Measurements from ENCODE around the gene PKD2.
"Not testable (repeated sequence)": the region's sequence is repeated elsewhere in the genome, so short reads cannot be mapped to it uniquely, and the experiment has no call there.

Gene PKD2

DNA sequence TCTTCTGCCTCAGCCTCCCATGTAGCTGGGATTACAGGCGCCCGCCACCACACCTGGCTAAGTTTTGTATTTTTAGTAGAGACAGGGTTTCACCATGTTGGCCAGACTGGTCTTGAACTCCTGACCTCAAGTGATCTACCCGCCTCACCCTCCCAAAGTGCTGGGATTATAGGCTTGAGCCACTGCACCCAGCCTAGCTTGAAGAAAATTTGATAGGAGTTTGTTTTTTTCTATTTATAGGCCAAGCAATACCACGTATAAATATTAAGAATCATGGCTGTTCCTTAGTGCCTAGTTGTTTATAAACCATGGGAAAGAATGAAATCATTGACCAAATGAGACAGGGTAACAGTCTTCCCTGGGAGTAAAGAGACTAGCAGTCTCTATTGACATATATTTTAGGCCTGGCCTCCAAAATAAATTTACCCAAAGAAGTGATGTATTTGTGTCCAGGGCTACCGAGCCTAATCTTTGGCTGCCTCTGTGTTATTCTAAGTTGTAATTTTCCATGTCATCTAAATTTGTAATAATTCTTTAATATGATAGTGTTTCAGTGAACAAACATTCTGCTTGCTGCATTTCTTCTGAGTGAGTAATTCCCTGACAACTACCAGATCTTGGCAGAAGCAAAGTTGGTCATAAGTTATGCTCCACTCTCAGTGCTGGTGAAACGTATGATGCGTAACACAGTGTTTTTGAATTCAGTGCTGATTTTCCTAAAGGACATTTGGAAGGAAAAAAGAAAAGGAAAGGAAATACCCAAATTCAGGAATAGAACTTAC is 10.3 kb downstream of the PKD2 start:
- peak; percentile 92 for DNase-seq
- in situ Hi-C loops (cut with HindIII; ENCODE audit: low pct_ligation_motif_present, low pct_unique_long_range_greater_than_20kb, low sequenced_read_pairs): no loop called here

DNA sequence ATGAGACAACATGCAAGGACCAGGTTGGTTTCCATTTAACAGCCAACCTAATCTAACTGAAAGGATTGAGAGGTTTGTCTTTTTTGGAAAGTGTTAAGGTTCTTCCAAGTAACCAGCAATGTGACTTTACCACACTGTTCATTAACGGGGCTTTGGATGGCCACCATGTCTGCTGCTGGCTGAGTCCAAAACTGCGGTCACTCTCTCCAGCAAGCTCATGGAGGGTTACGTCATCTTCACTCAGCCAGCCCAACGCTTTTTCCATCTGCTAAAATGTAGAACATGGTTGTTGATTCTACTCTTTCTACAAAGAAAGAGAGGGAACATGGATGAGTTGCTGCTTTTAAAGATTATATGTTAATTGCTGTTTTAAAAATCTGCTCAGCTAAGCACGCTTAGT is 11.0 kb downstream of the PKD2 start:
- in situ Hi-C loops (cut with HindIII; ENCODE audit: low pct_ligation_motif_present, low pct_unique_long_range_greater_than_20kb, low sequenced_read_pairs): no loop called here
- peak; percentile 82 for DNase-seq

DNA sequence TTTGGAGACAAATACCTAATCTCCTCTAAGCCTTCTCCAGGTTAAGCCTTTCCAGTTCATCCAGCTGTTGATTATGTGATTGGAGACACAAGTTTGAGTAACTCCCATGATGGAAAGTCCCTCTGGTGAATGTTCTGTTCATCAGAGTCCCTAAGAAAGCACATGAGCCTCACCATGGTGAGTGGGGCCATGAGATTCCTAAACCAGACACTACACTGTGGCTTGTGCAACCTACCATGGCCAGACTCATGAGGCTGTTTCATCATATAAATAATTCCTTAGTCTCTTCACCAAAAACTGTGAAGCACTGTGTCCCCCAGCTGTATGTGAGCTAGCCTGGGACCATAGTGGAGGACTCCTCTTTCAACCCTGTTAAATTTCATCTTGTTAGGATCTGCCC is 14.4 kb downstream of the PKD2 start:
- in situ Hi-C loops (cut with HindIII; ENCODE audit: low pct_ligation_motif_present, low pct_unique_long_range_greater_than_20kb, low sequenced_read_pairs): no loop called here
- DNase-seq: no peak

DNA sequence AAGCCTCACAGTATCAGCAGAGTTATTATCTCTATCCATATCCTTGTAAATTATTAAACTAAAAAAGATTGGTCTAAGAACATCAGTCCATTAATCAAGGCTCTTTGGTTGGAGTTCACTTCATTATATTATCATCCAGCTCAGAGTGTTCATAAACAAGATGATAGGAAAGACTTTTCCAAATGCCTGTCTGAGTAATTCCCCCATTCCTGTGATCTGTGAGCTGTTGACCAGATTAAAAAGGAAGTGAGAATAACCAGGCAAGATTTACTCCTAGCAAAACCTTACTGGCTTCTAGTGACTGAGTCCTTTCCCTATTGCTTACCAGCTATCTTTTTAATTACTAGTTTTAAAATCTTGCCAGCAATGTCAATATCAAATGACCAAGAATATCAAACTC is 14.9 kb downstream of the PKD2 start:
- in situ Hi-C loops (cut with HindIII; ENCODE audit: low pct_ligation_motif_present, low pct_unique_long_range_greater_than_20kb, low sequenced_read_pairs): no loop called here
- DNase-seq: no peak

DNA sequence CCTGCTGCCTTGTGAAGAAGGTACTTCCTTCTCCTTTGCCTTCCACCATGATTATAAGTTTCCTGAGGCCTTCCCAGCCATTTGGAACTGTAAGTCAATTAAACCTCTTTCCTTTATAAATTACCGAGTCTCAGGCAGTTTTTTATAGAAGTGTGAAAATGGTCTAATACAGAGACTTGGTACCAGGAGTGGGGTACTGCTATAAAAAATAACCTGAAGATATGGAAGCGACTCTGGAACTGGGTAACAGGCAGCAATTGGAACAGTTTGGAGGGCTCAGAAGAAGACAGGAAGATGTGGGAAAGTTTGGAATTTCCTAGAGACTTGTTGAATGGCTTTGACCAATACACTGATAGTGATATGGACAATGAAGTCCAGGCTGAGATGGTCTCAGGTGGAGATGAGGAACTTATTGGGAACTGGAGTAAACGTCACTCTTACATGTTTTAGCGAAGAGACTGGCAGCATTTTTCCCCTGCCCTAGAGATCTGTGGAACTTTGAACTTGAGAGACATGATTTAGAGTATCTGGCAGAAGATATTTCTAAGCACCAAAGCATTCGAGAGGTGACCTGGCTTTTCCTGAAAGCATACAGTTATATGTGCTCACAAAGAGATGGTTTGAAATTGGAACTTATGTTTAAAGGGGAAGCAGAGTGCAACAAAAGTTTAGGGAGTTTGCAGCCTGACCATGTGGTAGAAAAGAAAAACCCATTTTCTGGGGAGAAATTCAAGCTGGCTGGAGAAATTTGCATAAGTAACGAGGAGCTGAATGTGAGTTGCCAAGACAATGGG is 18.6 kb downstream of the PKD2 start:
- DNase-seq; in situ Hi-C loops (cut with HindIII; ENCODE audit: low pct_ligation_motif_present, low pct_unique_long_range_greater_than_20kb, low sequenced_read_pairs): not testable (repeated sequence)

DNA sequence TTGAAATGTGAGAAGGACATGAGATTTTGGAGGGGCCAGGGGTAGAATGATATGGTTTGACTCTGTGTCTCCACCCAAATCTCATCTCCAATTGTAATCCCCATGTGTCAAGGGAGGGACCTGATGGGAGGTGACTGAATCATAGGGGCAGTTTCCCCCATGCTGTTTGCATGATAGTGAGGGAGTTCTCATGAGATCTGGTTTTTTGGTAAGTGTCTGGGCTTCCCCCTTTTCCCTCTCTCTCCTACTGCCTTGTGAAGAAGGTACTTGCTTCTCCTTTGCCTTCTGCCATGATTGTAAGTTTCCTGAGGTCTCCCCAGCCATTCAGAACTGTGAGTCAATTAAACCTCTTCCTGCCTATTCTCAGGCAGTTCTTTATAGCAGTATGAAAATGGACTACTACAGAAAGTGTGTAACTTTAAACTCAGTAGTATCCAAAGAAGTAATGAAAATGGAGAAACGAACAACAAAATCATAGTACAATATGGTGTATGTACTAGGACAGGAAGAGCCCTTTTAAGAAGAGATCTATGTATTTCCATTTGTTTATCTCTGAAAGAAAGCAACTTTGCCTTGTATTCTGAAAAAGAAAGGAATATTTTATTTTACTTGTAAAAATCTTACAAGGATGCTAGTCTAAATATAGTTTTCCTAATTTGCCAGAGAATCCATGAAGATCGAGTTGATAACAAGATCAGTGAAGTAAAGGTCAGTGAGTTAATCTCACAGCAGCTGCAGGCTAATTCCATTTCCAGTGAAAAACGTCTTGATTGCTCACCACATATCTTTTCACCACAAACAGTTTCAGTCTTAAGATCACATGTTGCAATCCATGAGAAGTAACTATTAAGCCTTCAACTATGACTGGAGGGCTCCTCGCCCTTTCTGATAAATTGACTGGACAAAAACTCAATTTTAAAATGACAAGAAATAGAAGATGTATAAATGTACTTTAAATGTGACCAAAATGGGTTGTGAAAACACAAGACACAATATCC is 20.5 kb downstream of the PKD2 start:
- in situ Hi-C loops (cut with HindIII; ENCODE audit: low pct_ligation_motif_present, low pct_unique_long_range_greater_than_20kb, low sequenced_read_pairs): no loop called here
- no peak for DNase-seq

DNA sequence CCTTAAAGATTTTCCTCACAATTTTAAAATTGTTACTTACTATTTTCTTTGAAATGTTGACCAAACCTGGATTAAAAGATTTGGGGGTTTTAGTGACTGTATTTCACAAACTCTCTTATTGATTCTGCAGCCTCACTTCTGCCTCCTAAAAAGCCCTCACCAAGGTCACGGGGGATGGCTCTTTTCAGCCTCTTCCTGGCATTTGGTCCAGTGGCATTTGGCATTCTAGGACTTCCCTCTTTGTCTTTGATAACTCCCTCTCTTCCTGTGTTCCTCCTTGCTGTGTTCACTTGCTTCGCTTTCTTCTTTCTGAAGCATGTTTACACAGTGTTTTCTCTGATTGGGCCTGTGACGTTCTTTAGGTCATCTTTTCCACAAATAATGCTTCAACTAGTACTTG is 21.5 kb downstream of the PKD2 start:
- DNase-seq: no peak
- in situ Hi-C loops (cut with HindIII; ENCODE audit: low pct_ligation_motif_present, low pct_unique_long_range_greater_than_20kb, low sequenced_read_pairs): no loop called here

DNA sequence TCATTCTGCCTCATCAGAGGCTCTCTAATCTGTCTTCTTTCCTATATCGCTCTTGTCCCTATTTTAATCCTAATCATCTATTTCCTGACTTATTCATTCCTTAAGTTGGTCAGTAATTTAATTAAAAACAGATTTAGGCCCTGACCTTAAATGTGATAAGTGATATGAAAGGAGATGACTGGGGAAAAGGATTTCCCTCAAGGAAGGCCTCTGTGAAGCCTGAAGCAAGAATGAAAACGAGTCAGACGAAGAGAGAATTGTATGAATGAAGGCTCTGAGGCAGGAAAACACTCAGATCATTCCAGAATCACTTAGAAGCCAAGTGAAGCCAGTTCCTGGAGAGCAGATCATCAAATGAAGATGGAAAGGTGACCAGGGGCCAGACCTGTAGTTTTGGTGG is 22.1 kb downstream of the PKD2 start:
- DNase-seq: no peak
- in situ Hi-C loops (cut with HindIII; ENCODE audit: low pct_ligation_motif_present, low pct_unique_long_range_greater_than_20kb, low sequenced_read_pairs): no loop called here

DNA sequence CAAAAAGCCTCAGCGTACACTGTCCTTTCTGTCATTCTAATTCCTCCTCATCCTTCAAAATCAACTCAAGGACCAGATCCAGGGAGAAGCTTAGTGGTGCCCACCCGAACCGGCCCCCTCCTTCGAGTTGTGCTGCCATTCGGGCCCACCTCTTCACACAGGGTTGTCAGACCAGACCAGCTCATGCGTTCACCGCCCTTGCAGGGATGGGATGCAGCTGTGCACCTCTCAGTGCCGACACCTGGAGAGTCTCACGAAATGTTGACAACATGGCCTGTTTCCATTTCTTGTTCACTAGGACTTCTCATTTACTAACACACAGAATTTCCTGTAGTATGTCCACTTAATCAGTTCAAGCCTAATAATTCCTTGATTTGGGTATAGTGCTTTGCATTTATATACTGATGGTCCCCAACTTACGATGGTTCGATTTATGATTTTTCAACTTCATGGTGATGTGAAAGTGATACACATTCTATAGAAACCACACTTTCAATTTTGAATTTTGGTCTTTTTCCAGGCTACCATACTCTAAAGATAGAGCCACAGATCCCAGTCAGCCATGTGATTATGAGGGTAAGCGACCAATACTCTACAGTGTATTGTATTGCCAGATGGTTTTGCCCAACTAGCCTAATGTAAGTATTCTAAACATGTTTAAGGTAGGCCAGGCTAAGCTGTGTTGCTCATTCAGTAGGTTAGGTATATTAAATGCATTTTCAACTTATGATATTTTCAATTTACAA is 23.3 kb downstream of the PKD2 start:
- DNase-seq: no peak
- in situ Hi-C loops (cut with HindIII; ENCODE audit: low pct_ligation_motif_present, low pct_unique_long_range_greater_than_20kb, low sequenced_read_pairs): no loop called here

DNA sequence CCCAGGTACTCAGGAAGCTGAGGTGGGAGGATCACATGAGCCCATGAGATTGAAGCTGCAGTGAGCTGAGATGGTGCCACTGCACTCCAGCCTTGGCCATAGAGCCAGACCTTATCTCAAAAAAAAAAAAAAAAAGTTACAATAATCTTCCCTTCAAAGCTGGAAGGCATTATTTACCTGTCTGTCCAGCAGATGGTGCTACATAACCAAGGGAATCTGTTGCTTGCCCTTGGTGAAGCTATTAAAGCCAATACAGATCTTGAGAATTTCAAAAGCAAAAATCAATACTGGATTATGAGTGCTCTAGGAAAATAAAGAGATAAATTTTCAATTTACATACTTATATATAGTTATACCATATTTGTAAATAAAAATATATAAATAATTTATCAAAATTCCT is 25.9 kb downstream of the PKD2 start:
- in situ Hi-C loops (cut with HindIII; ENCODE audit: low pct_ligation_motif_present, low pct_unique_long_range_greater_than_20kb, low sequenced_read_pairs): no loop called here
- DNase-seq: peak; percentile 71

DNA sequence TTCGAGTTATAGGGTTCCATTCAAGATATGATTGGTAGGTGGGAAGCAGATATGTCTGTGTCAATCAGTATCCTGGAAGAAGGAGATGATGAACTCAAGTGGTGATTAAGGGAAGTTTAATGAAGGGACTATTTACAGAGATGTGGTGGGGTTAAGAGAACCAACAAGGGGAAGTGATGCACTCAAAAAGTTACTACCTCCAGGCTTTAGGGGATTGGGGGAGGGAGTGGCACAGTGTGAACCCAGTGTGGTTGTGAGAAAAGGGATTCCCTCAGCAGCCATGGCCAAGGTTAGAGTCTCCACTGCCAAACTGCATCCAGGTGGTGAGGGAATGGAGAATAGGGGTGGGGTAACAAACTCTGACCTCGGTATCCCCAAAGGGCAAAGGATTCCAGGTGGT is 27.9 kb downstream of the PKD2 start:
- no peak for DNase-seq
- in situ Hi-C loops (cut with HindIII; ENCODE audit: low pct_ligation_motif_present, low pct_unique_long_range_greater_than_20kb, low sequenced_read_pairs): no loop called here

DNA sequence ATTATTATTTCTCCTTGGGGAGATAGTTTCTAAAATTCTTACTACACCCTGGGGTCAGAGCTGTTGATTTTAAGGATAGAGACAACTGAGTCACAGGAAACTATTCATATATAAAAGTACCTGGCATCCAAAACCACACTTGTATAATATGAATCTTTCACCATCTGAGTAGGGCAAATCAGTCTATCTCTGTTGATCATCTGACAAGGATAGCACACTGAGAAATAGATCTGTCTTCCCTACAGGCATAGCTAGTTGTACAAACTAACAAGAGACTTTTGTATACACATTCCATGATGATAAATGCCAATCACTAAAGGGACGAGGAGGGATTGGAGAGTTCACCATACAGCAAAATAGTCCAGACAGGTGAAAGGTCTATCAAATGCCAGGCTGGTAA is 30.0 kb downstream of the PKD2 start:
- no peak for DNase-seq
- in situ Hi-C loops (cut with HindIII; ENCODE audit: low pct_ligation_motif_present, low pct_unique_long_range_greater_than_20kb, low sequenced_read_pairs): no loop called here

DNA sequence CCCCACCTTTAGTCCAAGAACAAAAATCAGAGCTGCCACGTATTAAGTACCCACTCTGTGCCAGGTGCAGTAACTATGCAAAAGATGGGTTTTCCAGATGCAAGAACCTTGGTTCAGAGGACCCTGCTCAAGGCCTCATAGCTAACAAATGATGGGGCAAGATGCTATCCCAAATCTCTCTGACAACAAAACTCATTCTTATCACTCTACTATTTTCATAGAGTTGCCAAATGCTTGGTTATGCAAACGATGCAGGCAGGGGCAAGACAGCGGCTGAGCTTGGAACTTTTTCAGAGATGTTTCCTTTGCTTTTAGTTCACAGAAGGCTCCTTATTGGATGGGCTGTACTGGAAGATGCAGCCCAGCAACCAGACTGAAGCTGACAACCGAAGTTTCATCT is 30.5 kb downstream of the PKD2 start:
- in situ Hi-C loops (cut with HindIII; ENCODE audit: low pct_ligation_motif_present, low pct_unique_long_range_greater_than_20kb, low sequenced_read_pairs): no loop called here
- no peak for DNase-seq

DNA sequence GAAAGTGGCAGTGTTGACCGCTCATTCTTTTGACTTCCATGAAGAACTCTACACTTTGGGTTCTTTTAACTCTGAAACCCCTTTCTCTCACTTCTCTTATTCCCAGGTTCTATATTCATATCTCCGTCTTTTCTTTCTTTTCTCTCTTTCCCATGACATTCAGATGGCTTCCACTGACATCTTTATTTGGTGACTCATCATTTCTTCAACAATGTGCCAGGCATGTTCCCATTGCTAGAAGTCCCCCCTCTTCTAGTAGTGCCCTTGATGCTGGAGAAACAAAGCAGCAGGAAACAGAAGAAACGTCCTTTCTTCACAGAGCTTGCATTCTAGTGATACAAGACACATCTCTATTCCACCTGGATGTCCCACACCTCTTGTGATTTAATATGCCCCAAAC is 33.3 kb downstream of the PKD2 start:
- in situ Hi-C loops (cut with HindIII; ENCODE audit: low pct_ligation_motif_present, low pct_unique_long_range_greater_than_20kb, low sequenced_read_pairs): no loop called here
- no peak for DNase-seq

DNA sequence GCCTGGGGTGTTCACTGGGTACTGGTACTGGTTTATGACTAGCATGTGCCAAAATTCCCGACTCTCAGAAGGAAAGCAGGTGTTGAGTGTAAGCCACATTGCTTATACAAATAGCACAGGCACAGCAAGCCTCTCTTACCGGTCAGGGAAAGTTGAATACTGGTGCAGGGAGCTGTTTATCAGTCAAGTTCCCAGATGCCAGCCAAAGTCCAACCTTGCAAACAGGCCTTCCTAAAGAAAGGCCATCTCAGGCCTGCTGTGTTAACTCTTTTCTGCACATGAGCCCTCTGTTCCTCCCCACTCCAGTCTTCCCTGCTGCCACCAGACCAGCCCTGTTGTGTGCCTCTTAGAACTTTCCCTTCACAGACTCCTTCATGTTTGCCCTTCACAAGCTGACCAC is 34.2 kb downstream of the PKD2 start:
- in situ Hi-C loops (cut with HindIII; ENCODE audit: low pct_ligation_motif_present, low pct_unique_long_range_greater_than_20kb, low sequenced_read_pairs): no loop called here
- no peak for DNase-seq

DNA sequence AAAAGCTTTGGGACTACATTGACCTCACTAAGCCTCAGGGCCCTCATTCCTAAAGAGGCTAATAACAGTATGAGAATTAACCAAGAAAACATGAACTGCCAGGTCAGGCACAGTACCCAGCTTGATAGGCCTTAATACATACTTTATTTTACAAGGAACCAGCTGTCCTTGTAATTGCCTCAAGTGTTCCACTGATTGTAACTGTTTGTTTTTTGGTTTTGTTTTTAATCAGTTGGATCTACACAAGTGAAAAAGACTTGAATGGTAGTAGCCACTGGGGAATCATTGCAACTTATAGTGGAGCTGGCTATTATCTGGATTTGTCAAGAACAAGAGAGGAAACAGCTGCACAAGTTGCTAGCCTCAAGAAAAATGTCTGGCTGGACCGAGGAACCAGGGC is 35.6 kb downstream of the PKD2 start:
- in situ Hi-C loops (cut with HindIII; ENCODE audit: low pct_ligation_motif_present, low pct_unique_long_range_greater_than_20kb, low sequenced_read_pairs): no loop called here

DNA sequence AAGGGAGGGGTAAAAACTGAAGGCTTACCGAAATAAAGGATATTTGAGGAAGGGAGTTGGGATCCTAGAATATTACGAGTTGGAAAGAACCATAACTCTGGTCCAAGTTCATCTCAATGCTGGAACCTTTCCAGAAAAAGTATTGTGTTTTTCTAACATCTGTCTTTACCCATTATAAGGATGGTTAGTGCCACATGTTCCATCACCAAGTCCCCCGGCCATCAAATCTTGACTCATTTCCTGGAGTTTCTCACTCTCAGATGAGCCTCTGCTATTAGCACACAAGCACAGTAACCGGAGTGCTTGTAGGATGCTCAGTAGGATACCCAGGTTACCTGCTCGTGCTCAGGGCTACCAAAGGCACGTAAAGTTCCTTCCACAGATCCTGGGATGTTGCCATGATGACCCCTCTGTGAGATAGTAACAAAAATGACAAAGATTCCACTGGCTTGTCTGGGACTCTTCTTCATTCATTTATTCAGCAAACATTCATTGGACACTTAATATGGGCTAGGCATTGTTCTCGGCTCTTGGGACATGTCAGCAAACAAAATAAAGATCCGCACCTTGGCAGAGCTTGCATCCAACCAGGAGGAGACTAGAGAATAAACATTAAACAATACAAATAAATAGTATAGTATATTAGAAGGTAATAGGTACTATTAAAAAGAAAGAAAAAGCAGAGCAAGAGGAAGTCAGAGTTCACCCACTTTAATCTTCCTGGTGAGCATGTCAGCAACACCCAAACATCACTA is 36.3 kb downstream of the PKD2 start:
- in situ Hi-C loops (cut with HindIII; ENCODE audit: low pct_ligation_motif_present, low pct_unique_long_range_greater_than_20kb, low sequenced_read_pairs): no loop called here
- no peak for DNase-seq

More for the DNA sequence above, 35.6 kb downstream of the PKD2 start:
- DNase-seq: no peak

DNA sequence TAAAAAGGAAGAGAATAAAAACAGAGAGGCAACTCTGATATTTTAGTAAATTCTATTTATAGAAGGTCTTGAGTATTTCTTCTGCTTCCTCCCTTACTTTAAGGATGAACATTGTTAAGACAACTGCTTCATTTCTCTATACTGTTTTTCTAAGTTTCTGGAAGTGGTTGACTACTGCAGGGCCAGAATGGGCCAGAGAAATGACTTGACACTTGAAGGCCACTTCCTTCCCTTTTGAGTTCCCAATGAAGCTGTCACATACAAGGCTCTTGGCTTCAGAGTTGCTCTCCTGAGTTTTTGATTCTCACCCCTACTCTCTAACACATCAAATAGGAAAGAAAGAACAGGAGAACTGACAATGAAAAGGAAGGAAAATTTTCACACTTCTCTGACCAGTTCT is 37.6 kb downstream of the PKD2 start:
- no peak for DNase-seq
- in situ Hi-C loops (cut with HindIII; ENCODE audit: low pct_ligation_motif_present, low pct_unique_long_range_greater_than_20kb, low sequenced_read_pairs): no loop called here

Data from ACHN (cell line).